ENCODE measurements around the gene HPN.

HPN gene

GRCh38 chr19:35043906-35044305 lies 2.4 kb downstream of the HPN start (continued):
- no peak for TF ChIP-seq ZBTB10 (tag by site-specific recombination; IDR thresholded peaks at IDR 0.05)
- no peak for TF ChIP-seq ZBTB6 (tag by site-specific recombination; IDR thresholded peaks at IDR 0.05)
- no peak for TF ChIP-seq ZNF18 (tag by site-specific recombination; IDR thresholded peaks at IDR 0.05)
- TF ChIP-seq ZNF692 (tag by site-specific recombination; IDR thresholded peaks at IDR 0.05): no peak
- no peak for TF ChIP-seq ZNF48 (tag by site-specific recombination; IDR thresholded peaks at IDR 0.05)
- TF ChIP-seq HOXC10 (CRISPR knock-in tag; IDR thresholded peaks at IDR 0.05): no peak
- TF ChIP-seq ZBTB7A (tag by site-specific recombination; IDR thresholded peaks at IDR 0.05; ENCODE audit: low read depth): no peak
- TF ChIP-seq ZNF707 (tag by site-specific recombination; IDR thresholded peaks at IDR 0.05): no peak
- no peak for TF ChIP-seq KLF1 (tag by site-specific recombination; IDR thresholded peaks at IDR 0.05)
- TF ChIP-seq KLF17 (tag by site-specific recombination; IDR thresholded peaks at IDR 0.05): no peak
- TF ChIP-seq PRDM10 (tag by site-specific recombination; IDR thresholded peaks at IDR 0.05): no peak
- TF ChIP-seq SP2 (tag by site-specific recombination; IDR thresholded peaks at IDR 0.05): no peak
- TF ChIP-seq ZNF785 (tag by site-specific recombination; IDR thresholded peaks at IDR 0.05): no peak

- H3K4me3 ChIP-seq (ENCODE audit: low read depth, low read length): no peak overlapping the region
- ChIA-PET POLR2A (interaction anchor here (0.5 to 2.0 kb wide), 7 partner anchors 13 to 491 kb away, joined by 3 to 13 read pairs (median 5); partner anchors contain the start of genes SCGB2B2 and ZNF302), CTCF (interaction anchor here (0.6 to 9.6 kb wide), 84 partner anchors 10 to 1919 kb away, joined by 3 to 193 read pairs (median 4); partner anchors contain the start of genes FXYD1, FXYD5, FXYD7 and GRAMD1A)
- H3K4me1 ChIP-seq (ENCODE audit: control insufficient read depth, insufficient read depth, low read length): peaks cover 5% of the 10 kb centered on the region; the same call in 1 of the 2 replicates
- no peaks in the 10 kb centered on the region for H3K36me3 ChIP-seq (ENCODE audit: control insufficient read depth in 2 of 2, insufficient read depth in 1 of 2, low read length in 2 of 2)
- no peaks in the 10 kb centered on the region for H3K9me3 ChIP-seq (ENCODE audit: control insufficient read depth, insufficient read depth, low read depth, low read length)
- H3K27ac ChIP-seq (ENCODE audit: extremely low read depth, low read depth, low read length): no peak overlapping the region
- TF ChIP-seq BCL6B (tag by site-specific recombination; IDR thresholded peaks at IDR 0.05): no peak
- TF ChIP-seq ZNF148 (tag by site-specific recombination; IDR thresholded peaks at IDR 0.05; ENCODE audit: borderline replicate concordance): peak; percentile 57; the same call in 1 of the 2 replicates
- no peak for TF ChIP-seq ZNF280C (tag by site-specific recombination; IDR thresholded peaks at IDR 0.05)
These were observed 3.0 kb downstream of the HPN start for GRCh38 chr19:35044317-35045117.
